Measurements from ENCODE around the gene CDC25C.
A peak's percentile ranks its signal among the peaks of the same experiment; 100 is the strongest.

Gene CDC25C

DNA sequence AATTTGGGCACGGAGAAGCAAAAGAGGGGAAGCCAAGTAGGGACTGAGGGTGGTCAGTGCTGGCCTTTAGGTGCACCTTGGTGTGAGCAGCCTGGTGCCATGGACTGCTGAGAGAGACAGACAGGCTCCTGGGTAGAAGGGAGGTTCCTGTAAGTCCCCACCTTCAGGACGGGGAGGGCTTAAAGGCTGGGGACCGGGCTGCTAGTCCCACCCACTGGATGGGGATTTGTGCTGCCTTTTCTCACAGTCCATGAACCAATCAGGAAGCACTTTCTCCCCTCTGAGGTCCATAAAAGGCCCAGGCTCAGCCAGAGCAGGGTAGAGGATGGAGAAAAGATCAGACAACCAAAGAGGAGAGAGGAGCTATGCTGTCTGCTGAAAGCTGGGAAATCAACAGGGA, 15.2 kb downstream of the CDC25C start:
- no peak overlapping the region for H3K27ac ChIP-seq (ENCODE audit: low read length)
- H3K4me1 ChIP-seq (ENCODE audit: insufficient read depth, low read length), result no peaks in the 10 kb centered on the region
- no peak overlapping the region for H3K4me3 ChIP-seq (ENCODE audit: low read length)
- no peaks in the 10 kb centered on the region for H3K9me3 ChIP-seq (ENCODE audit: insufficient read depth, low read depth, low read length)
- H3K27me3 ChIP-seq (ENCODE audit: insufficient read depth, low read length), result no peaks in the 10 kb centered on the region
- peaks cover 46% of the 10 kb centered on the region for H3K36me3 ChIP-seq (ENCODE audit: insufficient read depth, low read depth, low read length)
- H3K9ac ChIP-seq (ENCODE audit: low read depth, low read length), result no peak overlapping the region

DNA sequence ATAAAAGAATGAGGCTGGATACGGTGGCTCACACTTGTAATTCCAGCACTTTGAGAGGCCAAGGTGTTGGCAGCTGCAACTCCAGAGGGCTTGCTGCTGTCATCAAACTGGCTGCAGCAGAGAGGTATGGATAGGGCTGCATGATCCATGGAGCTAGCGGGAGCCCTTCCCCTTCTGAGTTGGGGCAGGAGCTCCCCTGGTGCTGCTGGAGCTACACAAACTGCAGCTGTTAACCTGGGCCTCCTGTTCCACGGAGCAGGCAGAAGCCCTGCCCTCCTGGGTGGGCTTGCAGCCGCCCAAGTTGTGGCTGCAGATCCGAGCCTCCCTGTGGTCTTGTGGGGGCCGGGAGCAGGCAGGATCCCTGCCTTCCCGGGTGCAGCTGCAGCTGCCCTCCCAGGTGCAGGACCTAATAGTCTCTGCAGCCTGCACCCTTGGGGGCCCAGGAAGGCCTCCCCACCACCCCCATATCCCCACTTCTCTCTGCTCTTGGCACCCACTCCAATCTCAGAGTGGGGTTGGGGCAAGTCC, 15.8 kb downstream of the CDC25C start:
- peaks cover 43% of the 10 kb centered on the region for H3K36me3 ChIP-seq (ENCODE audit: insufficient read depth, low read depth, low read length)

DNA sequence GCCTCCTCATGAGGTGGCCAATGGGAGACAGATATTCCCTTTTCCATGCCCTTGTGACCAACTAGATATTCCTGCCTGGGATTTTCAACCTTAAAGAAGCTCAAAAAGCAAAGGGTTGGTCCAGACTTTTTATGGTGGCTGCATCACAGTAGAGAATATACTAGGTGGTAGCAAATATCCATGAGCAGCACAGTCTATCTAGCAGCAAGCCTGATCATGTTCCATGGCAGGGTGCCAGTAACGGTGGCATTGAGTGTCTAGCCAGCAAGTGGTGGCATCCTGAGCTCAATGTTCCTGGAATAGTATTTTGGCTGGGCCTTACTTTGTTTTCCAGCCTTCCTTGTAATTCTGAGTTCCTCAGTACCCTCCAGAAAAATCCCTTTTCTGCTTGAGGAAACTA, 25.8 kb downstream of the CDC25C start:
- Histone ChIP-seq H3K9ac (ENCODE audit: low read depth, low read length) (no peak overlapping the region), H3K4me1 (ENCODE audit: insufficient read depth, low read length) (no peaks in the 10 kb centered on the region), H3K4me3 (ENCODE audit: low read length) (no peak overlapping the region), H3K36me3 (ENCODE audit: insufficient read depth, low read depth, low read length) (peaks cover 6% of the 10 kb centered on the region; the same call in 1 of the 2 replicates), H3K27me3 (ENCODE audit: insufficient read depth, low read length) (no peaks in the 10 kb centered on the region), H3K9me3 (ENCODE audit: insufficient read depth, low read depth, low read length) (no peaks in the 10 kb centered on the region), H3K27ac (ENCODE audit: low read length) (no peak overlapping the region)

More for the DNA sequence above, 15.8 kb downstream of the CDC25C start:
- H3K4me1 ChIP-seq (ENCODE audit: insufficient read depth, low read length), result no peaks in the 10 kb centered on the region
- H3K4me3 ChIP-seq (ENCODE audit: low read length), result no peak overlapping the region
- H3K27ac ChIP-seq (ENCODE audit: low read length), result no peak overlapping the region
- H3K9me3 ChIP-seq (ENCODE audit: insufficient read depth, low read depth, low read length), result no peaks in the 10 kb centered on the region
- H3K9ac ChIP-seq (ENCODE audit: low read depth, low read length), result no peak overlapping the region
- H3K27me3 ChIP-seq (ENCODE audit: insufficient read depth, low read length), result no peaks in the 10 kb centered on the region

DNA sequence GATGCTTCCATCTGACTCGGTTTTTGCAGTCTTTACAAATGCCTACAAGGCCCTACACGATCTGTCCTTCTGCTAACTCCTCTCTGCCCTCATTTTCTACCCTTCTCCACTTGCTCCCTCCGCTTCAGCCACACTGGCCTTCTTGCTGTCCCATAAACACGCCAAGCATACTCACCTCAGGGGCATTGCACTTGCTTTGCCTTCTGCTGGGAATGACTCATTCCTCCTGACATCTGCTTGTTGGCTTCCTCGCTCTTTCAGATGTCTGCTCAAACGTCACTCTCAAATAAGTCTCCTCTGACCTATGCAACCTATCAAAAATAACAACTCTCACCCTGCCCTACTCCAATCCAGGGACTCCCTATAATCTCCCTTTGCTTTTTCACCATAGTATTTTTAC, 28.2 kb downstream of the CDC25C start:
- Histone ChIP-seq H3K4me3 (ENCODE audit: low read length) (no peak overlapping the region), H3K27me3 (ENCODE audit: insufficient read depth, low read length) (no peaks in the 10 kb centered on the region), H3K4me1 (ENCODE audit: insufficient read depth, low read length) (no peaks in the 10 kb centered on the region), H3K9me3 (ENCODE audit: insufficient read depth, low read depth, low read length) (no peaks in the 10 kb centered on the region), H3K36me3 (ENCODE audit: insufficient read depth, low read depth, low read length) (peaks cover under 1% of the 10 kb centered on the region; the same call in 1 of the 2 replicates), H3K9ac (ENCODE audit: low read depth, low read length) (no peak overlapping the region), H3K27ac (ENCODE audit: low read length) (no peak overlapping the region)

GRCh38 chr5:138289296-138289695, 42.3 kb downstream of the CDC25C start:
- H3K36me3 ChIP-seq (ENCODE audit: insufficient read depth, low read depth, low read length), result peaks cover 50% of the 10 kb centered on the region
- no peaks in the 10 kb centered on the region for H3K9me3 ChIP-seq (ENCODE audit: insufficient read depth, low read depth, low read length)
- H3K27ac ChIP-seq (ENCODE audit: low read length), result no peak overlapping the region
- H3K9ac ChIP-seq (ENCODE audit: low read depth, low read length), result no peak overlapping the region
- H3K4me1 ChIP-seq (ENCODE audit: insufficient read depth, low read length), result no peaks in the 10 kb centered on the region
- H3K4me3 ChIP-seq (ENCODE audit: low read length), result no peak overlapping the region
- no peaks in the 10 kb centered on the region for H3K27me3 ChIP-seq (ENCODE audit: insufficient read depth, low read length)

DNA sequence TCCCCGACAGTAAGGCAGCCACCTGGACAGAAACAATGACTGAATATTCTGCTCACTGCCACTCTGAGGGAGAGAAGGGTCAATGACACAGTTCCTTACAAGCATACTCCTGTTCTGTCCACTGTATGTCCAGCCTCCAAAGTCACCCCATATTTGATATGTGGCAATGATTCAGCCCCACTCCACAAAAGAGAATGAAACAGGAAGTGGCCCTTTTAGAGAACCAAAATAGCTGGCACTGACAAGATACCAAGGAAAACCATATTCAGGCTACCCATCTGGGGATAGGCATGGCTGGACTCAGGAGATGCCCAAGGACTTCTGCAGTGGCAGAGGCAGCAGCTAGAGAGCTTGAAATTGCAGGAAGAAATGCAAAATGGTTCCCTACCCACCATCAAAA, 44.4 kb downstream of the CDC25C start:
- H3K9me3 ChIP-seq (ENCODE audit: insufficient read depth, low read depth, low read length), result no peaks in the 10 kb centered on the region
- no peak overlapping the region for H3K4me3 ChIP-seq (ENCODE audit: low read length)
- no peak overlapping the region for H3K9ac ChIP-seq (ENCODE audit: low read depth, low read length)
- H3K27ac ChIP-seq (ENCODE audit: low read length), result no peak overlapping the region
- H3K27me3 ChIP-seq (ENCODE audit: insufficient read depth, low read length), result no peaks in the 10 kb centered on the region
- H3K36me3 ChIP-seq (ENCODE audit: insufficient read depth, low read depth, low read length), result peaks cover 46% of the 10 kb centered on the region
- H3K4me1 ChIP-seq (ENCODE audit: insufficient read depth, low read length), result no peaks in the 10 kb centered on the region

DNA sequence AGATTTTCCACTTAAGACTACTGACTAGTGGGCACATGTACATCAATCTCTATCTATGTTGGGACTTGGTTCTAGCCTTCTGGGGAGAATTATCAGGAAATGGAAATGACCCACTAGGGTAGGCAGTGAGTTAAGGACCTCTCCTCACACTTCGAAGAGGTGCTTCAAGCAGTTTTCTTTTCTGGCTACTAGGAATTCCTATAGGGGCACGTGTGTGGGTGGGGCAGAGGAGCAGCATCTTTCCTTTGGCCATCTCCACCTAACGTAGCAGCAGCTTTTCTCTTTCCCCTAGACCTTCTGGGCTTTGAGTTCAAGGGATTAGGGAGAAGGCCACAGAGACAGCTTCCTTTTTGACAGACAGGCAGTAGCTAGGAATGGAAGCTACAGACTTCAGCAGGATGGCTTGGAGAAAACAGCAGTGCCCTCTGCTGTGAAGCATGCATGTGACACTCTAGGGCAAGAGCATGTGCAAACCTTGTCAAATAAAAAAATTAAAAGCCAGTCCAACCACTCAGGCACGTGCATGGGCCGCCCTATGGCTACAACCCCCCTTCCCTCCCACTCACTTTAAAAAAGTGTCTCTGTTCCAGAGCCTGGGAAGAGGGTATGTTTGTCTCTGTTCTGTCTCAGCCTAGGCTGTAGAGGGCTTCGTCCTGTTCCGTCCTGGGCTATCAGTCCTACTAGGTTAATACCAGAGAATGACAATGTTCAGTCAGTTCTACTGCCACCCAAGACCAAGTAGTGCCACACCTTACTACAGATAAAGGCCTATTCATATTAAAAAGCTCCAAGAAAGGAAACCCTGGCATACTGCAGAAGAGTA, 48.5 kb downstream of the CDC25C start:
- Histone ChIP-seq H3K27ac (ENCODE audit: low read length) (no peak overlapping the region), H3K4me3 (ENCODE audit: low read length) (no peak overlapping the region), H3K9me3 (ENCODE audit: insufficient read depth, low read depth, low read length) (no peaks in the 10 kb centered on the region), H3K9ac (ENCODE audit: low read depth, low read length) (no peak overlapping the region), H3K36me3 (ENCODE audit: insufficient read depth, low read depth, low read length) (peaks cover 26% of the 10 kb centered on the region), H3K4me1 (ENCODE audit: insufficient read depth, low read length) (no peaks in the 10 kb centered on the region), H3K27me3 (ENCODE audit: insufficient read depth, low read length) (no peaks in the 10 kb centered on the region)

GRCh38 chr5:138280915-138281314, 50.7 kb downstream of the CDC25C start:
- no peaks in the 10 kb centered on the region for H3K4me1 ChIP-seq (ENCODE audit: insufficient read depth, low read length)
- no peak overlapping the region for H3K9ac ChIP-seq (ENCODE audit: low read depth, low read length)
- H3K4me3 ChIP-seq (ENCODE audit: low read length), result no peak overlapping the region
- H3K27me3 ChIP-seq (ENCODE audit: insufficient read depth, low read length), result peaks cover 9% of the 10 kb centered on the region
- H3K27ac ChIP-seq (ENCODE audit: low read length), result no peak overlapping the region
- H3K9me3 ChIP-seq (ENCODE audit: insufficient read depth, low read depth, low read length), result no peaks in the 10 kb centered on the region
- peaks cover 10% of the 10 kb centered on the region for H3K36me3 ChIP-seq (ENCODE audit: insufficient read depth, low read depth, low read length)

- Histone ChIP-seq H3K36me3 (ENCODE audit: insufficient read depth, low read depth, low read length) (no peaks in the 10 kb centered on the region), H3K9me3 (ENCODE audit: insufficient read depth, low read depth, low read length) (no peaks in the 10 kb centered on the region), H3K4me1 (ENCODE audit: insufficient read depth, low read length) (peaks cover 9% of the 10 kb centered on the region), H3K4me3 (ENCODE audit: low read length) (no peak overlapping the region), H3K9ac (ENCODE audit: low read depth, low read length) (no peak overlapping the region), H3K27me3 (ENCODE audit: insufficient read depth, low read length) (peaks cover 45% of the 10 kb centered on the region), H3K27ac (ENCODE audit: low read length) (no peak overlapping the region)
Observed at GRCh38 chr5:138276402-138277054, 55.1 kb downstream of the CDC25C start.

- H3K27ac ChIP-seq (ENCODE audit: low read length), result no peak overlapping the region
- H3K4me1 ChIP-seq (ENCODE audit: insufficient read depth, low read length), result peaks cover 9% of the 10 kb centered on the region
- no peak overlapping the region for H3K4me3 ChIP-seq (ENCODE audit: low read length)
- no peaks in the 10 kb centered on the region for H3K9me3 ChIP-seq (ENCODE audit: insufficient read depth, low read depth, low read length)
- no peak overlapping the region for H3K9ac ChIP-seq (ENCODE audit: low read depth, low read length)
- H3K27me3 ChIP-seq (ENCODE audit: insufficient read depth, low read length), result peaks cover 45% of the 10 kb centered on the region
- H3K36me3 ChIP-seq (ENCODE audit: insufficient read depth, low read depth, low read length), result no peaks in the 10 kb centered on the region
Observed at GRCh38 chr5:138275895-138276294, 55.7 kb downstream of the CDC25C start.

DNA sequence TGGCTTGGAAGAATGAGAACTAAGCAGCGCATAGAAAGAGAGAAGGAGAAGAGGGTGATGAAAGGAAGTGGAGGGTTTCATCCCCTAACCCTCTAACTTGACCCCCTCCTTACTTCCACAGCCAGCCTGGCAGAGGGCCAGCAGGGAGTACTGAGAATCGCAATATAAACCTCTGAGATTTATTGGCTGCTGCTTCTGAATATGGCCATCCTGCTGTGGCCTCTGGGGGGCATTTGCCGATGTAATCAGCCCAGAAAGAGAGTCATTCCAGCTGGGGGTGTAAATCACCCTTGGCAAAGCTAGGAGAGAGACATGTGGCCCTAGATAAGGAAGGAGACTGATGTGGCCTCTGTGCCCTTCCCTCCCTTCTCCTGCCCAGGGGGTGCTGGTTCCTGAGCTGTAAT, 56.2 kb downstream of the CDC25C start:
- Histone ChIP-seq H3K4me1 (ENCODE audit: insufficient read depth, low read length) (peaks cover 9% of the 10 kb centered on the region), H3K27me3 (ENCODE audit: insufficient read depth, low read length) (peaks cover 45% of the 10 kb centered on the region), H3K27ac (ENCODE audit: low read length) (no peak overlapping the region), H3K9me3 (ENCODE audit: insufficient read depth, low read depth, low read length) (no peaks in the 10 kb centered on the region), H3K9ac (ENCODE audit: low read depth, low read length) (no peak overlapping the region), H3K4me3 (ENCODE audit: low read length) (0 out of 2 replicates have a peak overlapping the region, but pooled peaks have one; percentile 62), H3K36me3 (ENCODE audit: insufficient read depth, low read depth, low read length) (no peaks in the 10 kb centered on the region)
